ENCODE data around the gene CEP83.

CEP83 gene

GRCh38 chr12:94267921-94268471 lies 191.7 kb downstream of the CEP83 start:
- H3K4me3 ChIP-seq (ENCODE audit: low read length) = no peak overlapping the region

GRCh38 chr12:94267537-94267872 lies 192.2 kb downstream of the CEP83 start:
- TF ChIP-seq ZNF274 (IDR thresholded peaks at IDR 0.05; ENCODE audit: low read depth, low read length) = no peak
- H3K4me3 ChIP-seq (ENCODE audit: low read length) = no peak overlapping the region

More at GRCh38 chr12:94267921-94268471, 191.7 kb downstream of the CEP83 start:
- TF ChIP-seq ZNF274 (IDR thresholded peaks at IDR 0.05; ENCODE audit: low read depth, low read length) = no peak

GRCh38 chr12:94266796-94267536 lies 192.7 kb downstream of the CEP83 start:
- no peak for TF ChIP-seq ZNF274 (IDR thresholded peaks at IDR 0.05; ENCODE audit: low read depth, low read length)
- H3K4me3 ChIP-seq (ENCODE audit: low read length) = no peak overlapping the region

GRCh38 chr12:94265966-94266745 lies 193.5 kb downstream of the CEP83 start:
- H3K4me3 ChIP-seq (ENCODE audit: low read length) = no peak overlapping the region
- no peak for TF ChIP-seq ZNF274 (IDR thresholded peaks at IDR 0.05; ENCODE audit: low read depth, low read length)

- no peak for TF ChIP-seq ZNF274 (IDR thresholded peaks at IDR 0.05; ENCODE audit: low read depth, low read length)
- H3K4me3 ChIP-seq (ENCODE audit: low read length) = no peak overlapping the region
These were observed 194.1 kb downstream of the CEP83 start for GRCh38 chr12:94265539-94265938.

GRCh38 chr12:94264736-94265485 lies 194.8 kb downstream of the CEP83 start:
- TF ChIP-seq ZNF274 (IDR thresholded peaks at IDR 0.05; ENCODE audit: low read depth, low read length) = no peak
- no peak overlapping the region for H3K4me3 ChIP-seq (ENCODE audit: low read length)

GRCh38 chr12:94263905-94264561 lies 195.6 kb downstream of the CEP83 start:
- H3K4me3 ChIP-seq (ENCODE audit: low read length) = no peak overlapping the region
- no peak for TF ChIP-seq ZNF274 (IDR thresholded peaks at IDR 0.05; ENCODE audit: low read depth, low read length)

GRCh38 chr12:94263011-94263811 lies 196.5 kb downstream of the CEP83 start:
- TF ChIP-seq ZNF274 (IDR thresholded peaks at IDR 0.05; ENCODE audit: low read depth, low read length) = no peak
- H3K4me3 ChIP-seq (ENCODE audit: low read length) = peak overlapping the region; percentile 53; the same call in 1 of the 2 replicates

- peak overlapping the region; percentile 53; the same call in 1 of the 2 replicates for H3K4me3 ChIP-seq (ENCODE audit: low read length)
- no peak for TF ChIP-seq ZNF274 (IDR thresholded peaks at IDR 0.05; ENCODE audit: low read depth, low read length)
These were observed 197.2 kb downstream of the CEP83 start for GRCh38 chr12:94262228-94263010.

- H3K4me3 ChIP-seq (ENCODE audit: low read length) = peak overlapping the region; percentile 53; the same call in 1 of the 2 replicates
- no peak for TF ChIP-seq ZNF274 (IDR thresholded peaks at IDR 0.05; ENCODE audit: low read depth, low read length)
These were observed 197.9 kb downstream of the CEP83 start for GRCh38 chr12:94261786-94262185.

GRCh38 chr12:94261119-94261518 lies 198.5 kb downstream of the CEP83 start:
- no peak overlapping the region for H3K4me3 ChIP-seq (ENCODE audit: low read length)

GRCh38 chr12:94260717-94261116 lies 198.9 kb downstream of the CEP83 start:
- no peak overlapping the region for H3K4me3 ChIP-seq (ENCODE audit: low read length)
- TF ChIP-seq ZNF274 (IDR thresholded peaks at IDR 0.05; ENCODE audit: low read depth, low read length) = no peak

More at GRCh38 chr12:94261119-94261518, 198.5 kb downstream of the CEP83 start:
- TF ChIP-seq ZNF274 (IDR thresholded peaks at IDR 0.05; ENCODE audit: low read depth, low read length) = no peak
